Measurements from ENCODE around the gene FLT1.

FLT1 gene, protein sequence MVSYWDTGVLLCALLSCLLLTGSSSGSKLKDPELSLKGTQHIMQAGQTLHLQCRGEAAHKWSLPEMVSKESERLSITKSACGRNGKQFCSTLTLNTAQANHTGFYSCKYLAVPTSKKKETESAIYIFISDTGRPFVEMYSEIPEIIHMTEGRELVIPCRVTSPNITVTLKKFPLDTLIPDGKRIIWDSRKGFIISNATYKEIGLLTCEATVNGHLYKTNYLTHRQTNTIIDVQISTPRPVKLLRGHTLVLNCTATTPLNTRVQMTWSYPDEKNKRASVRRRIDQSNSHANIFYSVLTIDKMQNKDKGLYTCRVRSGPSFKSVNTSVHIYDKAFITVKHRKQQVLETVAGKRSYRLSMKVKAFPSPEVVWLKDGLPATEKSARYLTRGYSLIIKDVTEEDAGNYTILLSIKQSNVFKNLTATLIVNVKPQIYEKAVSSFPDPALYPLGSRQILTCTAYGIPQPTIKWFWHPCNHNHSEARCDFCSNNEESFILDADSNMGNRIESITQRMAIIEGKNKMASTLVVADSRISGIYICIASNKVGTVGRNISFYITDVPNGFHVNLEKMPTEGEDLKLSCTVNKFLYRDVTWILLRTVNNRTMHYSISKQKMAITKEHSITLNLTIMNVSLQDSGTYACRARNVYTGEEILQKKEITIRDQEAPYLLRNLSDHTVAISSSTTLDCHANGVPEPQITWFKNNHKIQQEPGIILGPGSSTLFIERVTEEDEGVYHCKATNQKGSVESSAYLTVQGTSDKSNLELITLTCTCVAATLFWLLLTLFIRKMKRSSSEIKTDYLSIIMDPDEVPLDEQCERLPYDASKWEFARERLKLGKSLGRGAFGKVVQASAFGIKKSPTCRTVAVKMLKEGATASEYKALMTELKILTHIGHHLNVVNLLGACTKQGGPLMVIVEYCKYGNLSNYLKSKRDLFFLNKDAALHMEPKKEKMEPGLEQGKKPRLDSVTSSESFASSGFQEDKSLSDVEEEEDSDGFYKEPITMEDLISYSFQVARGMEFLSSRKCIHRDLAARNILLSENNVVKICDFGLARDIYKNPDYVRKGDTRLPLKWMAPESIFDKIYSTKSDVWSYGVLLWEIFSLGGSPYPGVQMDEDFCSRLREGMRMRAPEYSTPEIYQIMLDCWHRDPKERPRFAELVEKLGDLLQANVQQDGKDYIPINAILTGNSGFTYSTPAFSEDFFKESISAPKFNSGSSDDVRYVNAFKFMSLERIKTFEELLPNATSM (N-terminal part only)

DNA sequence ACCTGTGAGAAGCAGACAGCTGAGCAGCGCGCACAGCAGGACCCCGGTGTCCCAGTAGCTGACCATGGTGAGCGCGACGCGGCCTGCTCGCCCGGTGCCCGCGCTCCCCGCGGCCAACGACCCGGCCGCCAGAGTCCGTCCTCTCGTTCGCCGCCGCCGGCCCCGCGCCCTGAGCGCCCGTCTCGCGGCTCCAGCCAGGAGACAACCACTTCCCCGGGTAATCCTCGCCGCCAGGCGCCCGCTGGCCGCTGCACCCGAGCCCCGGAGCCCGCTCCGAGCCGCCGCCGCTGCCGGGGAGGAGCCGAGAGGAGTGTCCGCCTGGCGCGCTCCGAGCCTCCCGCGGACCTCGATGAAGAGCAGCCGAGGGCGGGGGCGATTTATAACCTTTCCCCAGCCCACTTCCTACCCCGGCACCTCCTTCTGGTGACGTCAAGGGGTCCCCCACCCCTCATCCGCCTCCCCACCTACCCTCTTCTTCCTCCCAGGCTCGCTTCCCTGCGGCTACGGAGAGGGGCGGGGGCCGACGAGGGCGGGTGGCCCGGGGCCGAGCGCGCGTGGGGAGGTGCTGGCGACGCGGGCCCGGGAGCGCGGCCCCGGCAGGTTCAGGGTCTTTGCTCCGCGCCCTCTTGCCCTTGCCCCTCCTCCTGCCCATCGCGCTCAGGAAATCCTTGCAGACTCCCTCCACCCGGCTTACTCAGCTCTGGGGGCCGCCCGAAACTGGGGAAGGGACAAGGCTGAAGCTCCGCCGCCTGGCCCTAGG, at the start of gene FLT1:
TSS of gene FLT1 (minus strand) at position 351 of the 760 bp plus-strand sequence. CDS start at position 66, 285 bp downstream.
- H3K4me1 ChIP-seq (ENCODE audit: control insufficient read depth, low read length), result no peaks in the 10 kb centered on the region
- no peak within 1 kb of the TSS for H3K27ac ChIP-seq (ENCODE audit: low read depth, low read length)
- no peaks in the 10 kb centered on the region for H3K9me3 ChIP-seq (ENCODE audit: control insufficient read depth, insufficient read depth, low read length)
- no peaks in the 10 kb centered on the region for H4K20me1 ChIP-seq (ENCODE audit: control insufficient read depth, insufficient read depth, low read depth, low read length)
- H3K27me3 ChIP-seq (ENCODE audit: control insufficient read depth, low read length), result peaks cover 55% of the 10 kb centered on the region
- H3K79me2 ChIP-seq (ENCODE audit: control insufficient read depth, low read length), result no peaks in the 10 kb centered on the region
- no peaks in the 10 kb centered on the region for H3K9me2 ChIP-seq (replicated peaks; ENCODE audit: control insufficient read depth, low read length)
- TF ChIP-seq EZH2phosphoT487 (IDR thresholded peaks at IDR 0.05; ENCODE audit: borderline replicate concordance, low read length), result no peak
- TF ChIP-seq, protein P1, sequence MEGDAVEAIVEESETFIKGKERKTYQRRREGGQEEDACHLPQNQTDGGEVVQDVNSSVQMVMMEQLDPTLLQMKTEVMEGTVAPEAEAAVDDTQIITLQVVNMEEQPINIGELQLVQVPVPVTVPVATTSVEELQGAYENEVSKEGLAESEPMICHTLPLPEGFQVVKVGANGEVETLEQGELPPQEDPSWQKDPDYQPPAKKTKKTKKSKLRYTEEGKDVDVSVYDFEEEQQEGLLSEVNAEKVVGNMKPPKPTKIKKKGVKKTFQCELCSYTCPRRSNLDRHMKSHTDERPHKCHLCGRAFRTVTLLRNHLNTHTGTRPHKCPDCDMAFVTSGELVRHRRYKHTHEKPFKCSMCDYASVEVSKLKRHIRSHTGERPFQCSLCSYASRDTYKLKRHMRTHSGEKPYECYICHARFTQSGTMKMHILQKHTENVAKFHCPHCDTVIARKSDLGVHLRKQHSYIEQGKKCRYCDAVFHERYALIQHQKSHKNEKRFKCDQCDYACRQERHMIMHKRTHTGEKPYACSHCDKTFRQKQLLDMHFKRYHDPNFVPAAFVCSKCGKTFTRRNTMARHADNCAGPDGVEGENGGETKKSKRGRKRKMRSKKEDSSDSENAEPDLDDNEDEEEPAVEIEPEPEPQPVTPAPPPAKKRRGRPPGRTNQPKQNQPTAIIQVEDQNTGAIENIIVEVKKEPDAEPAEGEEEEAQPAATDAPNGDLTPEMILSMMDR (IDR thresholded peaks at IDR 0.05; ENCODE audit: low read depth, low read length, poor library complexity, severe bottlenecking), result no peak
- H3F3A ChIP-seq (ENCODE audit: control insufficient read depth, insufficient read depth), result no peaks in the 10 kb centered on the region
- no peak within 1 kb of the TSS for H3K4me3 ChIP-seq (ENCODE audit: low read length)
- no peak within 1 kb of the TSS for H3K4me2 ChIP-seq (ENCODE audit: low read length)
- no peaks in the 10 kb centered on the region for H3K36me3 ChIP-seq (ENCODE audit: control insufficient read depth, low read length)

GRCh38 chr13:28544026-28544425, 49.1 kb upstream of the FLT1 start:
- Histone ChIP-seq H3K27me3 (ENCODE audit: control insufficient read depth, low read length) (no peaks in the 10 kb centered on the region), H3K36me3 (ENCODE audit: control insufficient read depth, low read length) (no peaks in the 10 kb centered on the region), H3K4me2 (ENCODE audit: low read length) (no peak overlapping the region), H4K20me1 (ENCODE audit: control insufficient read depth, insufficient read depth, low read depth, low read length) (no peaks in the 10 kb centered on the region), H3K9me3 (ENCODE audit: control insufficient read depth, insufficient read depth, low read length) (peaks cover 11% of the 10 kb centered on the region; the same call in 1 of the 2 replicates), H3K27ac (ENCODE audit: low read depth, low read length) (no peak overlapping the region), H3K4me1 (ENCODE audit: control insufficient read depth, low read length) (peaks cover 19% of the 10 kb centered on the region), H3F3A (ENCODE audit: control insufficient read depth, insufficient read depth) (no peaks in the 10 kb centered on the region), H3K9me2 (replicated peaks; ENCODE audit: control insufficient read depth, low read length) (no peaks in the 10 kb centered on the region), H3K79me2 (ENCODE audit: control insufficient read depth, low read length) (no peaks in the 10 kb centered on the region), H3K4me3 (ENCODE audit: low read length) (no peak overlapping the region)
- TF ChIP-seq EZH2phosphoT487 (IDR thresholded peaks at IDR 0.05; ENCODE audit: borderline replicate concordance, low read length), result no peak

DNA sequence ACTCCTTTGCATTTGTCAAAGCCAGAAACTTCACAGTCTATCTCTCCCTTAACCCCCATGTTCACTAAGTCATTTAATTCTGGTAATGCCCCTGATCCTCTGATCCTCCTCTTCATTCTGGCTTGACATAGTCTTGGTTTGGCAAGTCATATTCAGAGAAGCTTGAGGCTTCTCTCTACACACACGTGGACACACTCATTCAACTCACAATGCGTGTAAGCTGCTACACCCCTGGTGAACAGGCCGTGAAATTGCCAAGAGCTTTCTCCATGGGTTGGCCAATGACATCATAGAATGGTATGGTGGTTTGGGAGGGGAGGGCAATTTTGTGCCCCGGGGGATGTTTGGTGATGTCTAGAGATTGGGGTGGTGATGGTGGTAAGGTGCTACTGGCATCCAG, 47.9 kb upstream of the FLT1 start:
- Histone ChIP-seq H3K36me3 (ENCODE audit: control insufficient read depth, low read length) (no peaks in the 10 kb centered on the region), H3K4me3 (ENCODE audit: low read length) (no peak overlapping the region), H4K20me1 (ENCODE audit: control insufficient read depth, insufficient read depth, low read depth, low read length) (no peaks in the 10 kb centered on the region), H3F3A (ENCODE audit: control insufficient read depth, insufficient read depth) (no peaks in the 10 kb centered on the region), H3K4me2 (ENCODE audit: low read length) (no peak overlapping the region), H3K4me1 (ENCODE audit: control insufficient read depth, low read length) (peaks cover 19% of the 10 kb centered on the region), H3K79me2 (ENCODE audit: control insufficient read depth, low read length) (no peaks in the 10 kb centered on the region), H3K9me2 (replicated peaks; ENCODE audit: control insufficient read depth, low read length) (no peaks in the 10 kb centered on the region), H3K27ac (ENCODE audit: low read depth, low read length) (no peak overlapping the region), H3K9me3 (ENCODE audit: control insufficient read depth, insufficient read depth, low read length) (peaks cover 11% of the 10 kb centered on the region; the same call in 1 of the 2 replicates), H3K27me3 (ENCODE audit: control insufficient read depth, low read length) (no peaks in the 10 kb centered on the region)
- TF ChIP-seq EZH2phosphoT487 (IDR thresholded peaks at IDR 0.05; ENCODE audit: borderline replicate concordance, low read length), result no peak
- TF ChIP-seq, protein P1 (IDR thresholded peaks at IDR 0.05; ENCODE audit: low read depth, low read length, poor library complexity, severe bottlenecking), result no peak

Data from DOHH2 (cell line).